ENCODE measurements around the gene CELF2. TPM values are rescaled to one million over a fixed set of nuclear protein-coding genes. Genes with fewer than 3 reads are reported as not detected.

The CELF2 gene
- total and polyA plus RNA-seq, 2 experiments from 2014 or later, result 14.4 to 26.5 TPM

DNA sequence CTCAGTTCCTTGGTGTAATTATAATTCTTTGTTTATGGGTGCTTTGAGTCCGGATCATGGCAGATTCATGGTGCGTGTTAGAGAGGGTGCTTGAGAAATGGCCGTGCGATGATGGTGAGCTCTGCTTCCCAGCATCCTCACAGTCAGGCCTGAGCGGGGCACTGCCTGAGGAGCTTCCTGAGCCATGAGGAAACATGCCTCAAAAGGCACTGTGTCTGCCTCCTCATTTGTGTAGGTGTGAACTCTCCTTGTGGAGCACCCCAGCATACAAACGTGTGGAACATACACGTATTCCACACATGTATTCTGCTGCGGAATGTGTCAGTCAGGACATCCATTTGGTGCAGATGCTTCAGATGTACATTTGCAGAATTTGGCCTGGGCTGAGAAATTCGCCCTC is 205.4 kb downstream of the CELF2 start:
- no peaks in the 10 kb centered on the region for H3K79me2 ChIP-seq (ENCODE audit: insufficient read depth)
- H3K4me3 ChIP-seq, result no peak overlapping the region
- no peaks in the 10 kb centered on the region for H4K20me1 ChIP-seq (ENCODE audit: insufficient read depth)
- no peaks in the 10 kb centered on the region for H3F3A ChIP-seq (ENCODE audit: insufficient read depth)
- H3K9ac ChIP-seq, result no peak overlapping the region
- WGBS, 2 experiments (ENCODE audit: low coverage in 1 of 2, low lambda C conversion rate in 2 of 2, missing lambda C conversion rate in 2 of 2), result 65 to 75% methylated on average over 9 of the region's 9 CpGs
- H3K4me2 ChIP-seq (ENCODE audit: unreplicated experiment), result no peak overlapping the region
- in situ Hi-C loops (cut with MboI), result no loop called here
- H3K36me3 ChIP-seq (ENCODE audit: low read depth), result no peaks in the 10 kb centered on the region
- TF ChIP-seq EZH2 (IDR thresholded peaks at IDR 0.05; ENCODE audit: insufficient read depth, poor library complexity, severe bottlenecking) (no peak), EZH2phosphoT487 (IDR thresholded peaks at IDR 0.05; ENCODE audit: insufficient read depth, low read depth) (no peak)
- H3K27ac ChIP-seq, result no peak overlapping the region
- H2AFZ ChIP-seq, result no peak overlapping the region
- no peaks in the 10 kb centered on the region for H3K9me2 ChIP-seq (ENCODE audit: insufficient read depth)
- DNase-seq, result no peak
- no peaks in the 10 kb centered on the region for H3K9me3 ChIP-seq (ENCODE audit: low read depth)
- H3K27me3 ChIP-seq (replicated peaks; ENCODE audit: insufficient read depth), result no peaks in the 10 kb centered on the region
- no peaks in the 10 kb centered on the region for H3K4me1 ChIP-seq (ENCODE audit: insufficient read depth)

DNA sequence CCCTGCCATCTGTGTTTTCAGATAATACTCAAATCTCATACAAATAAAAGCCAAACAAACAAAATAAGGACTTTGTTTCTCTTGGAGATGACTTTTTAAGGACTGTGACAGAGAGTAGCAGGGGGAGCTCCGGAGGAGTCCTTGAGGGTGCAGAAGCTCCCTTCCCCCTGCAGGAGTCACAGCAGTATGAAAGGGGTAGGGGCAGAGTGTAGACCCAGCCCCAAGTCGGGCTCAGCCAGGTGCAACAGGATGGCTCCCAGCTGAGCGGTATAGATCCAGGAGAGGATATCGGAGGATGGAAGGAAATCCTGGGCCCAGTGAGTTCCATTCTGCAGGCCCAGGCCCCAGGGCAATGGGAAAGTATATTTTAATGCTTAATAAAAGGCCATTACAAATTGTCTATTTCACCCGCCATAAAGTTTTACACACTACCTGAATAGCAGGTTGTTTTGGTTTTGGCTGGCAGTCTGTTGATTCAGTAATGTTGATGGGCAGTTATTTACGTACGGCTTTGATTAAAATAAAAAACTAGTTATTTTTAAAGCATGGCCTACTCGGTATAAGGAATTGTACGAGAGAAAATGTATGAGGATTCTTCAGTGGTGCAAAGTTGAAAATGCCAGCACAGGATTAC is 206.0 kb downstream of the CELF2 start:
- H3K4me3 ChIP-seq, result no peak overlapping the region
- H3K4me2 ChIP-seq (ENCODE audit: unreplicated experiment), result no peak overlapping the region
- H3K27me3 ChIP-seq (replicated peaks; ENCODE audit: insufficient read depth), result no peaks in the 10 kb centered on the region
- in situ Hi-C loops (cut with MboI), result no loop called here
- TF ChIP-seq EZH2 (IDR thresholded peaks at IDR 0.05; ENCODE audit: insufficient read depth, poor library complexity, severe bottlenecking) (no peak), EZH2phosphoT487 (IDR thresholded peaks at IDR 0.05; ENCODE audit: insufficient read depth, low read depth) (no peak)
- WGBS, 2 experiments (ENCODE audit: low coverage in 1 of 2, low lambda C conversion rate in 2 of 2, missing lambda C conversion rate in 2 of 2), result 81 to 84% methylated on average over 9 of the region's 9 CpGs
- H3K9ac ChIP-seq, result no peak overlapping the region
- no peaks in the 10 kb centered on the region for H3K9me2 ChIP-seq (ENCODE audit: insufficient read depth)
- H3F3A ChIP-seq (ENCODE audit: insufficient read depth), result no peaks in the 10 kb centered on the region
- no peaks in the 10 kb centered on the region for H3K36me3 ChIP-seq (ENCODE audit: low read depth)
- H2AFZ ChIP-seq, result no peak overlapping the region
- no peaks in the 10 kb centered on the region for H3K4me1 ChIP-seq (ENCODE audit: insufficient read depth)
- no peaks in the 10 kb centered on the region for H3K9me3 ChIP-seq (ENCODE audit: low read depth)
- no peaks in the 10 kb centered on the region for H4K20me1 ChIP-seq (ENCODE audit: insufficient read depth)
- H3K27ac ChIP-seq, result no peak overlapping the region
- no peaks in the 10 kb centered on the region for H3K79me2 ChIP-seq (ENCODE audit: insufficient read depth)
- no peak for DNase-seq

DNA sequence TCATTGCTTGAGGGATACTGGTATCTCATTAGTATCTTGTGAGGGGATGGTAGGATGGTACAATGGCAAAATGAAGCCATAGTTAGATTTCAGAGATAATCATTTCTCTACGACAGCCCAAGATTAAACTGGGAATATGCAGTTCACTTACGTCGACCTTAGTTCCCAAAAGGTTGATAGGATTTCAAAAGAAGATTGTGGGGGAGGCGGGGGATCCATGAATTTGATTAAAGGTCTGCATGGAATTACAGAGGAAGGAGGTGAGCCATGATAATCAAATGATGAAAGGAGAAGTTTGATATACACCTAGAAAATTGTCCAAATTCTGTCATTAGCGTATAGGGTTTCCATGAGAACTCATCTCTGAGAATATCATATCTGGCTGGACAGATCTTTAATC is 206.6 kb downstream of the CELF2 start:
- Histone ChIP-seq H3K79me2 (ENCODE audit: insufficient read depth) (no peaks in the 10 kb centered on the region), H2AFZ (no peak overlapping the region), H3K9ac (no peak overlapping the region), H3K27me3 (replicated peaks; ENCODE audit: insufficient read depth) (no peaks in the 10 kb centered on the region), H3K27ac (no peak overlapping the region), H3K36me3 (ENCODE audit: low read depth) (no peaks in the 10 kb centered on the region), H3K9me2 (ENCODE audit: insufficient read depth) (no peaks in the 10 kb centered on the region), H3F3A (ENCODE audit: insufficient read depth) (no peaks in the 10 kb centered on the region), H3K4me3 (no peak overlapping the region), H3K9me3 (ENCODE audit: low read depth) (no peaks in the 10 kb centered on the region), H4K20me1 (ENCODE audit: insufficient read depth) (no peaks in the 10 kb centered on the region), H3K4me2 (ENCODE audit: unreplicated experiment) (no peak overlapping the region), H3K4me1 (ENCODE audit: insufficient read depth) (no peaks in the 10 kb centered on the region)
- 79 to 83% methylated on average over 5 of the region's 5 CpGs for WGBS, 2 experiments (ENCODE audit: low coverage in 1 of 2, low lambda C conversion rate in 2 of 2, missing lambda C conversion rate in 2 of 2)
- DNase-seq, result no peak
- TF ChIP-seq EZH2phosphoT487 (IDR thresholded peaks at IDR 0.05; ENCODE audit: insufficient read depth, low read depth) (no peak), EZH2 (IDR thresholded peaks at IDR 0.05; ENCODE audit: insufficient read depth, poor library complexity, severe bottlenecking) (no peak)
- in situ Hi-C loops (cut with MboI), result no loop called here

DNA sequence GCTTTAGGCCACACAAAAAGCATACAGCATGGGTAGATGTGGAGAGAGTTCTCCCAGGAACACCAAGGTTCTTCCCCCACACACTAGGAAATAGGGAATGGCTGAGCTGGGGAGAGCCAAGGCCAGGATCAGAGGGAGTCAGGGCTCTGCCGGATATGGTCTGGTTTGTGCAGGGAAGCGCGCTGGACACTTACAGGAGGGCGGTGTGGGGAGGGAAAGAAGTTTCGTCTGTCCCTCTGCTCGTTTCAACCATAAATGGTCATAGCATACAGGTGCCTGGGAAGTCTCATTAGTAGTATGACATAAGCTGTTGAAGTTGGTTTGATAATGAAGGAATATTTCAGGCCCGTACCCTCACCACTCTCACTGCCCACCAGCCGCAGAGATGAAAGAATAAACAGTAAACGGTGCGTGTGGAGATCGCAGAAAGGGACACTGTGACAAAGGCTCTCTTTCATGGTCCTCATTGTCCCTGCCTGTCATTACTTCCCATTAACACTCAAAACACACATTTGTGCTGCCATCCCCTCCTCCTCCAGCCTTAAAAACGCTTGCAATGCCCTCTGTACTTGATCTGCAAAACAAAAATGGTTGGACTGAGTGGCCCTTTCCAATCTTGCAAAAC is 207.2 kb downstream of the CELF2 start:
- WGBS, 2 experiments (ENCODE audit: low coverage in 1 of 2, low lambda C conversion rate in 2 of 2, missing lambda C conversion rate in 2 of 2), result 67 to 72% methylated on average over 12 of the region's 12 CpGs
- Histone ChIP-seq H3K9me3 (ENCODE audit: low read depth) (no peaks in the 10 kb centered on the region), H3K9ac (no peak overlapping the region), H3K4me3 (no peak overlapping the region), H4K20me1 (ENCODE audit: insufficient read depth) (no peaks in the 10 kb centered on the region), H3K9me2 (ENCODE audit: insufficient read depth) (no peaks in the 10 kb centered on the region), H3K27me3 (replicated peaks; ENCODE audit: insufficient read depth) (no peaks in the 10 kb centered on the region), H3K27ac (no peak overlapping the region), H3F3A (ENCODE audit: insufficient read depth) (no peaks in the 10 kb centered on the region), H2AFZ (no peak overlapping the region), H3K4me2 (ENCODE audit: unreplicated experiment) (no peak overlapping the region), H3K4me1 (ENCODE audit: insufficient read depth) (no peaks in the 10 kb centered on the region), H3K79me2 (ENCODE audit: insufficient read depth) (no peaks in the 10 kb centered on the region), H3K36me3 (ENCODE audit: low read depth) (no peaks in the 10 kb centered on the region)
- no peak for DNase-seq
- in situ Hi-C loops (cut with MboI), result no loop called here
- TF ChIP-seq EZH2phosphoT487 (IDR thresholded peaks at IDR 0.05; ENCODE audit: insufficient read depth, low read depth), result no peak
- TF ChIP-seq EZH2 (IDR thresholded peaks at IDR 0.05; ENCODE audit: insufficient read depth, poor library complexity, severe bottlenecking), result no peak

Measured in GM23248 (cell line).